ENCODE results near the gene EIF1B.

DNA sequence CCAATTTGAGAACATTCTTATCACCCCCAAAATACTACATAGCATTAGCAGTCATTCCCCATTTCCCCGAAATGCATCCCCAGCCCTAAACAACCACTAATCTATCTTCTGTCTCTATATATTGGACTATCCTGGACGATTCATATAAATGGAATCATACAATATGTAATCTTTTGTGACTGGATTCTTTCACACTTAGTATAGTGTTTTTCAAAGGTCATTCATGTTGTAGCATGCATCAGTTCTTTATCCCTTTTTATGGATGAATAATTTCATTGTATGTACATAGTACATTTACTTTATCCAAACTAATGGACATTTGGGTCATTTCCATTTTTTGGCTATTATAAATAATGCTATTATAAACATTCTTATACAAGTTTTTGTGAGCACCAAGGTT, 27.5 kb upstream of the EIF1B start:
- TF ChIP-seq, protein P1, sequence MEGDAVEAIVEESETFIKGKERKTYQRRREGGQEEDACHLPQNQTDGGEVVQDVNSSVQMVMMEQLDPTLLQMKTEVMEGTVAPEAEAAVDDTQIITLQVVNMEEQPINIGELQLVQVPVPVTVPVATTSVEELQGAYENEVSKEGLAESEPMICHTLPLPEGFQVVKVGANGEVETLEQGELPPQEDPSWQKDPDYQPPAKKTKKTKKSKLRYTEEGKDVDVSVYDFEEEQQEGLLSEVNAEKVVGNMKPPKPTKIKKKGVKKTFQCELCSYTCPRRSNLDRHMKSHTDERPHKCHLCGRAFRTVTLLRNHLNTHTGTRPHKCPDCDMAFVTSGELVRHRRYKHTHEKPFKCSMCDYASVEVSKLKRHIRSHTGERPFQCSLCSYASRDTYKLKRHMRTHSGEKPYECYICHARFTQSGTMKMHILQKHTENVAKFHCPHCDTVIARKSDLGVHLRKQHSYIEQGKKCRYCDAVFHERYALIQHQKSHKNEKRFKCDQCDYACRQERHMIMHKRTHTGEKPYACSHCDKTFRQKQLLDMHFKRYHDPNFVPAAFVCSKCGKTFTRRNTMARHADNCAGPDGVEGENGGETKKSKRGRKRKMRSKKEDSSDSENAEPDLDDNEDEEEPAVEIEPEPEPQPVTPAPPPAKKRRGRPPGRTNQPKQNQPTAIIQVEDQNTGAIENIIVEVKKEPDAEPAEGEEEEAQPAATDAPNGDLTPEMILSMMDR (IDR thresholded peaks at IDR 0.05 in 8 of 11, conservative IDR thresholded peaks at IDR 0.05 in 3 of 11) = no peak
- TF ChIP-seq POLR2AphosphoS5 (IDR thresholded peaks at IDR 0.05) = no peak

Measured in spleen (tissue), 7 donors.